ENCODE data around the gene PTPN5. TPM values are rescaled to one million over a fixed set of nuclear protein-coding genes. Genes with fewer than 3 reads are reported as not detected.

The PTPN5 gene
- total RNA-seq, 1 experiment from 2014 or later, result 1.4 TPM

- Histone ChIP-seq H2BK5ac (ENCODE audit: insufficient read length, low read length) (no peak overlapping the region), H3K4ac (ENCODE audit: low read depth, low read length) (no peak overlapping the region), H3K56ac (ENCODE audit: insufficient read length, low read depth, low read length) (no peak overlapping the region), H3K79me2 (ENCODE audit: insufficient read depth, low read length) (no peaks in the 10 kb centered on the region), H2AK5ac (ENCODE audit: insufficient read length, low read length) (no peak overlapping the region), H2BK15ac (ENCODE audit: low read depth, low read length) (no peak overlapping the region), H4K91ac (ENCODE audit: insufficient read length, low read depth, low read length) (no peak overlapping the region), H3K9ac (ENCODE audit: extremely low read depth, insufficient read length, low read length) (no peak overlapping the region), H3K18ac (ENCODE audit: insufficient read length, low read depth, low read length) (no peak overlapping the region), H4K20me1 (ENCODE audit: control insufficient read depth, insufficient read depth, insufficient read length) (peaks cover 2% of the 10 kb centered on the region), H2BK20ac (ENCODE audit: low read depth, low read length, poor library complexity, severe bottlenecking) (no peak overlapping the region), H3K4me1 (ENCODE audit: insufficient read depth, low read length) (peaks cover 4% of the 10 kb centered on the region; the same call in 1 of the 2 replicates), H2BK120ac (ENCODE audit: low read depth, low read length, poor library complexity, severe bottlenecking) (no peak overlapping the region), H3K79me1 (ENCODE audit: insufficient read depth, low read depth, low read length, poor library complexity, severe bottlenecking) (no peaks in the 10 kb centered on the region), H2BK12ac (ENCODE audit: insufficient read length, low read depth, low read length) (no peak overlapping the region), H4K8ac (replicated peaks; ENCODE audit: insufficient read length, low read depth, low read length) (no peak overlapping the region), H3K4me2 (ENCODE audit: insufficient read depth, insufficient read length, low read length) (no peak overlapping the region), H3K14ac (ENCODE audit: insufficient read depth, low read length) (no peak overlapping the region), H4K5ac (ENCODE audit: insufficient read length, low read depth, low read length) (no peak overlapping the region), H3K27ac (ENCODE audit: insufficient read length, low read depth, low read length) (no peak overlapping the region), H3K23ac (ENCODE audit: insufficient read length, low read depth, low read length) (no peak overlapping the region), H3T11ph (ENCODE audit: low read length) (no peak overlapping the region), H3K27me3 (ENCODE audit: insufficient read depth, low read length) (no peaks in the 10 kb centered on the region), H3K9me3 (ENCODE audit: control insufficient read depth, low read depth, low read length) (no peaks in the 10 kb centered on the region), H3K23me2 (ENCODE audit: insufficient read length, low read depth, low read length, poor library complexity, severe bottlenecking) (no peaks in the 10 kb centered on the region), H2AFZ (ENCODE audit: low read length) (no peak overlapping the region)
- Mint-ChIP-seq H3K27me3 (ENCODE audit: low read depth) (peaks cover 16% of the 10 kb centered on the region), H3K9me3 (no peaks in the 10 kb centered on the region), H3K36me3 (ENCODE audit: insufficient read depth in 1 of 3, low read depth in 3 of 3) (no peaks in the 10 kb centered on the region), H3K4me3 (no peak overlapping the region), H3K4me1 (peaks cover 18 to 23% of the 10 kb centered on the region in 2 experiments), H3K27ac (no peak overlapping the region)
- no peak for DNase-seq
- no CpG with 5 or more reads among the region's 6 CpGs for WGBS (ENCODE audit: extremely low coverage, insufficient read length, low lambda C conversion rate)
- no peak for TF ChIP-seq CTCF (conservative IDR thresholded peaks at IDR 0.05)
Observed at GRCh38 chr11:18780896-18781295, 10.7 kb downstream of the PTPN5 start.

Data from H9 (cell line).